GM19372 (cell line): ENCODE measurements around the gene FAM240A.

Experiments
- ATAC-seq: cut with Tn5 transposase; IDR thresholded peaks from one replicate; pipeline ENCODE4 v1.9.1; 2021; ENCODE audit warnings: mild to moderate bottlenecking, low read depth, moderate library complexity; ENCODE audit not compliant: unreplicated experiment

The FAM240A gene

DNA sequence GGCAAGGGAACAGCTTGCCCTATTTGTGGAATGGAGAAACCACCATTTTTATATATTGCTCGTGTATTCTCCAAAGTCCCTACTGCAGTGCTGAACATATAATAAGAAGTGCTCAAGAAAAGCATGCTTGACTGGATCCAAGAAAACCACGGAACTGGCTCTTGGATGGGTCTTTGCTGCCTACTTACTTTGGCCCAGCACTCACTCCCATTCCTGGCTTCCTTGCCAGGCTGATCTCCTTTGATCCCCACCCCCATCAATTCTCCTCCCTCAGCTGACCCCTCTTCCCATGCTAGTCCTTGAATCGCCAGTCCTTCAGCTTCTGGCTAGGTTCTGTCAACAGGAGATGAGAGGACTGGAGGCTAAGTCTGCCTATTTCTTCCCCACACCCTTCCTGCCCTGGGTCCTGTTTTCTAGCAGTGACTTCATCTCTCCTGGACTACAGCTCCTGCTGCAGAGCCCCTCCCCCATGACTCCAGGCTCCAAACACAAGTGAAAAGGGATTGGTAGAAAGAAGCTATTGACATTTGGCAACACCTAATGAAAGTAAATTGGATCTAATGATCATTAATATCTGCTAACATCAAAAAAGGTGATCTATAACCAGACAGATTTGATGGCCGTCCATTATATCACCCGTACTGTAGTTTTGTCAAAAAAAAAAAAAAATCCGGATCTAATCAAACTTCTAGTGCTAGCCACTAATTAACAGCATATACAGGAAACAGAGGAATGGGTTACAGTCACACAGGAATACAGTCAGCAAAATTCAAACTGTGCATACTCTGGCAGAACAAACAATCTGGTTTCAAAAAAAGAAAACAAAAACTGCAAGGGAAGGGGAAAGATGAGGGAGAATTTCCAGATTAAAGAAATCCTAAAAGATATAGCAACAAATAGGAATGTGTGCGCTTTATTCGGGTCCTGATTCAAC, 7.8 kb downstream of the FAM240A start:
- no peak for ATAC-seq

GRCh38 chr3:46624533-46624932, 12.2 kb downstream of the FAM240A start:
- no peak for ATAC-seq

- no peak for ATAC-seq
Observed at GRCh38 chr3:46624975-46625490, 12.7 kb downstream of the FAM240A start.

DNA sequence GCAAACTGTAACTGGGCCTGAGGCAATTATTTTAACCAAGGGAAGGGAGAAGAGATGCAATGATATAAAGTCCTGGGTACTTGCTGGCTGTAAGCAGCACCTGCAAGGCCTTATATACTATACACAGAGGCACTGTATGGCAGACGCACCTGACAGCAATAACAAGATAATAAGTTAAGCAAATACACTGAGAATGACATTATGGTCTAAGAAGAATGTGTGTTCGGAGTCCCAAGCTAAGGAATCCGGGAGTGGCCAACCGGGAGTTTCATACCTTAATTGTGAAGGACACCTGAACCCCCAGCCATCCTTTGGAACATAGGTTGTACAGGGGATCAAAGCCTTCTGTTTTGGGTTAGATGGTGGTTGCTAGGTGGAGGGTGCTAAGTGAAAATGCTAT, 13.7 kb downstream of the FAM240A start:
- ATAC-seq: no peak

GRCh38 chr3:46627078-46627477, 14.8 kb downstream of the FAM240A start:
- no peak for ATAC-seq

DNA sequence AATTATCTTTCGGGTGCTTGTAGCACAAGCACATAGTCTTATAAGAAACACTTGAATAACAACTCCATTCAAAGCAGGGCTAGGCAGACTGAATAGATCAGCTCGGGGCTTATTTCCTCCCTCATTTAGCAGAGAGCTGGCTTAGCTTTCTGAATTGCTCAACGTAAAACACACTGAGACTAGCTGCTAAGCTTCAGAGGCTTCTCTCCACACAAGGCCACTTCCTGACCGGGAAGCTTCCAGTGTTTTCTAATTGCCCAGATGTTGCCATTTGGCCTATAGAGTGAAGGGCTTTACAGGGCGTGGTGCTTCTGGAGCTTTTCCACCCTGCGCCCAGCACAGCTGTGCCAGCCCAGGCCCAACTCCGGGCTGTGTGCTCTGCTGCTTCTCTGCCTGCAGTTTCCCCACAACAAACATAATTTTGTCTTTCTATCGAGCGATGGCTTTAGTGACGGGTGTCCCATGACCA, 16.6 kb downstream of the FAM240A start:
- ATAC-seq: no peak

DNA sequence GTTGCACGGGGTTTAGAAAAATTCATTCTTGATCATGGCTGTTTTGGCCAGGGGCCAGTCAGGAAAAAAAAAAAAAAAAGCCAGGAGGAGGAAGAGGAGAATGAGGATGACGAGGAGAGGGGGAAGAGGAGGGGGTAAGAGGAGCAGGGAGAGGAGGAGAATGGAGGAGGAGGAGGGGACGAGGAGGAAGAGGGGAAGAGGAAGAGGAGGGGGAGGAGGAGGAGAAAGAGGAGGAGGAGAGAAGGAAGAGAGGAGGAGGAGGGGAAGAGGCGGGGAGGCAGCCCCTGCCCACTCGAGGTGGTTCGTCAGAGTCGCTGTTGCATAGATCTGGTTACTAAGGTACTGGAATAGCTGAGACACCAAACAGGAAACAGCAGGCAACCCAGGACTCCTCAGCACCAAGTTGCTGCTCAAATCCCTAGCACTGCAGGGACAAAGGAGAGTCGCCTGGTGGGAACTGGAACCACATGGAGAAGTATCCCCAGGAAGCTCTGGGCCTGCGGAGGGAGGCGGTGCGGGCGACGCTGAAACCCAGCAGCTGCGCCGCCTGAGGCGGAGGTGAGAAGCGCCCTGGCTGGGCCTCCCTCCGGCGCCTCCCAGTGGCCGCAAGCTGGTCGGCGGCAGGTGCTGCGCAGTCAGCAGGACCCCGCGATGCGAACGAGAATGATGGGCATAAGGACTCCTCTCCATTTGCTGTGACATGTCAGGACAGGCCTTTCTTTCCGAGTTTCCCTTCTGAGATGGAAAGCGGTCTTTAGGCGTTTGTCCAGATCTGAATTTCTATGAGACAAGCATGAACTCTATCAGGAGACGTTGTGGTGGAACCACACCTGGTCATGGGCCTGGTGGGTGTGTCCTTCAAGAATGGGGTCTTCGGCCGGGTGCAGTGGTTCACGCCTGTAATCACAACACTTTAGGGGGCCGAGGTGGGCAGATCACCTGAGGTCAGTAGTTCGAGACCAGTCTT, 17.5 kb downstream of the FAM240A start:
- ATAC-seq: no peak

DNA sequence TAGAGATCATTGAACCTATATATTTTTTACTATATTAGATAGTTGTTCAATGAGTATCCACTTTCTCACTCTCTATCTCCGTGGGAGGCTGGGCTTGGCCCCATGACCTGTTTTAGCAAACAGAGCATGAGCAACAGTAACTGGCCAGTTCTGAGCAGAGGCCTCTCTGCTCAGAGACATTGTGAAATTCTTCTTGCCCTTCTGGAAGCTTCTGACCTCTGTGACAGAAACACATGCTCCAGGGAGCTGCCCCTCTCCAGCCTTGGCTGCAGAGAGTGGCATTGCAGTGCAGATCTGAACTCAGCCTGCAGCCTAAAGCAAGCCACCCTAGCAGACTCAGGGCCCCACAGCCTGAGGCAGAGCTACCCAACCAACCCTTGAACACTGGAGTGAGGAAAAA, 20.5 kb downstream of the FAM240A start:
- ATAC-seq: no peak

- ATAC-seq: no peak
Observed at GRCh38 chr3:46634856-46635255, 22.5 kb downstream of the FAM240A start.

GRCh38 chr3:46639221-46639620, 26.9 kb downstream of the FAM240A start:
- ATAC-seq: no peak

GRCh38 chr3:46640927-46641326, 28.6 kb downstream of the FAM240A start:
- ATAC-seq: no peak

DNA sequence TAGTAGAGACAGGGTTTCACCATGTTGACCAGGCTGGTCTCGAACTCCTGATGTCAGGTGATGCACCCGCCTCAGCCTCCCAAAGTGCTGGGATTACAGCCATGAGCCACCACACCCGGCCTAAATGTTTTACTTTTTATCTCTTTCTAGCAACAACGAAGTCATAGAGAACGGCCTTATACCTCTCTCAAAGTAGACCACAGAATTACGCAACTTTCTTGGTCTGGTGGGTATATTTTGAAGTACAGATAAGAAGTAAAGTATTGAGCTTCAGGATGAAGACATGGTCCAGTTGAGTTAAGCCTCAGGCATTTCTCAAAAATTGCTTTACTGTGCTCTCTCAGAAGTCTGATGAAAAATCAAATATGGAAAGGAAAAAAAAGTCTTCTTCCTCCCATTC, 30.6 kb downstream of the FAM240A start:
- ATAC-seq: no peak

DNA sequence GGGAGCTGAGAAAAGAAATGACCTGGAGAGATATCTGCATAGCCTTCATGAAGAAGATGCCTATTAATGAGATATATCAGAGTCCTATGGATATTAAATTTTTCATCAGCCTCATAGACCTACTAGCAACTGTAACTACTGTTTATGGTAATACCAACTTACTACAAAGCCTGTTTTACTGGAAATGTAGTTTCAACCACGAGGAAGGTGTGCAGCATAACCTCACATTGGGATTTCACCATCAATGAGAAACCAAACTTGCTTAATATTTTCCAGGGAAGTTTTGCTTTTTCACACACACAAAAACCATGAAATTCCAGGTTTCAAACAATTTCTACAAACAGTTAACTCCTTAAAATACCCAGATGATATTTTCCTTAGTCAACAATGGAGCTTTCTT, 31.4 kb downstream of the FAM240A start:
- no peak for ATAC-seq

- ATAC-seq: no peak
Observed at GRCh38 chr3:46646700-46647099, 34.4 kb downstream of the FAM240A start.

- ATAC-seq: no peak
Observed at GRCh38 chr3:46648096-46648495, 35.8 kb downstream of the FAM240A start.

- no peak for ATAC-seq
Observed at GRCh38 chr3:46649436-46649835, 37.1 kb downstream of the FAM240A start.

GRCh38 chr3:46651084-46651483, 38.8 kb downstream of the FAM240A start:
- no peak for ATAC-seq

GRCh38 chr3:46655271-46655670, 42.9 kb downstream of the FAM240A start:
- no peak for ATAC-seq

DNA sequence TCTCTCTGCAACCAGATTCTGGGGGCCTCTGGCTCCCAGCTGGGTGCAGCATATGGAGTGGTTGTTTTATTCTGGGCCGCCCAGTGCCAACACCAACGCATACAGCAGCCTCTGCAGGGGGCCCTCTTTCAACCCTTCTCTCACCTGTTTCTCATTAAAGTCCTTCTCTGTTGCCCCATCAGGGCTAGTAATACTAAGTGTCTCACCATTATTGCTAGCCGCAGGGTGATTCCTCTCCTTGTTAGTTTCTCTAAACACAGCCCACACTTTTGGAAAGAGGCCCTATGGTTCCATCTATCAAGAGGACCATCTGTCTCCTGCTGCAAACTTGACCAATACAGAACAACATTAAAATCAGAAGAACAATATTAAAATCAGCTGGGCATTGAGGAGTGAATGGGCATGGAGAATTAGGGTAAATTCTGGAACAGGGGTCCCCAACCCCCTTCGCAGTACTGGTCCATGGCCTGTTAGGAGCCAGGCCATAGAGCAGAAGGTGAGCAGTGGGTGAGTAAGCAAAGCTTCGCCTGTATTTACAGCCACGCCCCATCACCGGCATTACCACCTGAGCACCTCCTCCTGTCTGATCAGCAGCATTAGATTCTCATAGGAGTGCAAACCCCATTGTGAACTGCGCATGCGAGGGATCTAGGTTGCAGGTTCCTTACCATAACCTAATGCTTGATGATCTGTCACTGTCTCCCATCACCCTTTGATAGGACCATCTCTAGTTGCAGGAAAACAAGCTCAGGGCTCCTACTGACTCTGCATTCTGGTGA, 44.6 kb downstream of the FAM240A start:
- no peak for ATAC-seq

- no peak for ATAC-seq
Observed at GRCh38 chr3:46659285-46659684, 47.0 kb downstream of the FAM240A start.
